Lower leg skin (tissue), 3 donors: Measurements from ENCODE around the gene PBX1.

Experiments
- CTCF ChIP-seq, 3 donors: fragments of 450-650 bp; IDR thresholded peaks; one replicate each; pipeline ENCODE4 v1.5.1; 2016; ENCODE audit warnings: antibody characterized with exemption in 3 of 3, mild to moderate bottlenecking in 3 of 3, moderate library complexity in 2 of 3
- POLR2A ChIP-seq, 2 donors: fragments of 450-650 bp; IDR thresholded peaks; one replicate each; pipeline ENCODE4 v1.6.1; 2016 to 2017; ENCODE audit warnings: antibody characterized with exemption in 2 of 2, mild to moderate bottlenecking in 1 of 2, moderate library complexity in 1 of 2

- TF ChIP-seq CTCF (IDR thresholded peaks at IDR 0.05) (no peak), POLR2A (IDR thresholded peaks at IDR 0.05) (no peak)
Observed at GRCh38 chr1:164687777-164688176, 128.8 kb downstream of the PBX1 start.
